HG03103 (cell line): ENCODE results near the gene CX3CL1.
"Not testable (repeated sequence)": the region's sequence is repeated elsewhere in the genome, so short reads cannot be mapped to it uniquely, and the experiment has no call there.

Experiments used
- ATAC-seq: cut with Tn5 transposase; IDR thresholded peaks from one replicate; pipeline ENCODE4 v1.9.1; 2021; ENCODE audit warnings: low read depth; ENCODE audit not compliant: unreplicated experiment

CX3CL1 gene

DNA sequence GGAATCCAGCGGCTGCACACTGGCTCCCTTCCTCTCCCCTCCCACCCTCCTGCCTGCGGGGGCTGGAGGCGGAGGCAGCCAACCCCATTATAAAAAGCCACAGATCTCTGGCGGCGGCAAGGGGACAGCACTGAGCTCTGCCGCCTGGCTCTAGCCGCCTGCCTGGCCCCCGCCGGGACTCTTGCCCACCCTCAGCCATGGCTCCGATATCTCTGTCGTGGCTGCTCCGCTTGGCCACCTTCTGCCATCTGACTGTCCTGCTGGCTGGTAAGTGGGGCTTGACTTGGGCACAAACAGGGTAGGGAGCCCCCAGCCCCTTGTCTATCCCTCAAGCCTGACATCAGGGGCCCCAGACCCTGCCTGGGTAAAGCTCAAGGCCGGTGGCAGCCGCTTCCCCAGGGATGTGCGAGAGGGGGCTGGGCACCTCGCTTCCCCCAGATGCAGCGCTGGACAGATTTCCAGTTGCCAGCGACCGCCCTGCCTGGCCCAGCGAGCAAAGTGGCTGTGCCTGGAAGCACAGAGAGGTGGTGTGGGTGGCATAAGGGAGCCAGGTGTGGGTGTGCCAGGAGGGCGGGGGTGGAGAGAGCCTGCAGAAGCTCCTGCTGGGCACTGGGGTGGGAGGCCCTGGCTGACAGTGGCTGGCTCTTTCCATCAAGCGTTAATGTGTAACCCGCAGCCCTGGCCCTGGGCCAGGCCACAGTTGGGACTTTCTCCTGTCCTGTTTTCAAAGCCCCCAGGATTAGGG, at the start of gene CX3CL1:
Gene CX3CL1, plus strand, starts transcription at position 119 of the 745 bp plus-strand sequence. Its CDS starts 79 bp downstream, at position 198.
- no peak for ATAC-seq

DNA sequence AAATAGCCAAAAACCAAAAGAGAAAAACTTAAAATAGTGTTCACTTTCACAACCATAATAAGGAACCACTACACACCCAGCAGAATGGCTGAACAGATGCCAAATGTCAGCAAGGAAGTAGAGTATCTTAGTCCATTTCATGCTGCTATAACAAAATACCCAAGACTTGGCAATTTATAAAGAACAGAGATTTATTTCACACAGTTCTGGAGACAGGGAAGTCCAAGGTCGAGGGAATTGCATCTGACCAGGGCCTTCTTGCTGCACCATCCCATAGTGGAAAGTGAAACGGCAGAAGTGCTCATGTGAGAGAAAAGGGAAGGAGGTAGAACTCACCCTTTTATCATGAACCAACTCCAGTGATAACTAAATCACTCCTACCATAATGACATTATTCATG, 47.5 kb upstream of the CX3CL1 start:
- no peak for ATAC-seq

DNA sequence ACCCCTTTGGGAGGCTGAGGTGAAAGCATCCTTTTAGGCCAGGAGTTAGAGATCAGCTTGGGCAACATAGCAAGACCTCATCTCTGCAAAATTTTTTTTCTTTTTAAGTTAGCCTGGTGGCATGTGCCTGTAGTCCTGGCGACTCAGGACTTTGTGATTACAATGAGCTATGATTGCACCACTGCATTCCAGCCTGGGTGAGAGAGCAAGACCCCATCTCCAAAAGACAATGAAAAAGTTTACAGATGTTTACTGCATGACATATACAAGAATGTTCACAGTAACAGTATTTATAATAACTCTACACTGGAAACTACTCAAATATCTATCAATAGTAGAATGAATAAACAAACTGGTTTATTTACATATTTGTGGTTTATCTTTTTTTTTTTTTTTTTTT, 46.8 kb upstream of the CX3CL1 start:
- no peak for ATAC-seq

DNA sequence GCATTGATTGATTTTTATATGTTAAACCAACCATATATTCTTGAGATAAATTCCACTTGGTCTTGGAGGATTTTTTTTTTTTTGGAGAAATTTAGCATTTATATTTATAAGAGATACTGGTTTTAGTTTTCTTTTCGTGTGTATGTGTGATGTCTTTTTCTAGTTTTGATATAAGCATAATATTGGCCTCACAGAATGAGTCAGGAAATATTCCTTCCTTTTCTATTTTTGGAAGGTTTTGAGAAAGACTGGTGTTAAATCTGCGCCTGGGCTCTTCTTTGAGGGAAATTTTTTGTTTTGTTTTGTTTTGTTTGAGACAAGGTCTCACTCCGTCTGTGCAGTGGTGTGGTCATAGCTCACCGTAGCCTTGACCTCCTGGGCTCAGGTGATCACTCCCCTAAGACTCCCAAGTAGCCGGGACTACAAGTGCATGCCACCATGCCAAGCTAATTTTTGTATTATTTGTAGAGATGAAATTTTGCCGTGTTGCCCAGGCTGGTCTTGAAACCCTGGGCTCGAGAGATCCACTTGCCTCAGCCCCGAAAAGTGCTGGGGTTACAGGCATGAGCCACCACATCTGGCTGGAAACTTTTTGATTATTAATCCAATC, 42.5 kb upstream of the CX3CL1 start:
- no peak for ATAC-seq

DNA sequence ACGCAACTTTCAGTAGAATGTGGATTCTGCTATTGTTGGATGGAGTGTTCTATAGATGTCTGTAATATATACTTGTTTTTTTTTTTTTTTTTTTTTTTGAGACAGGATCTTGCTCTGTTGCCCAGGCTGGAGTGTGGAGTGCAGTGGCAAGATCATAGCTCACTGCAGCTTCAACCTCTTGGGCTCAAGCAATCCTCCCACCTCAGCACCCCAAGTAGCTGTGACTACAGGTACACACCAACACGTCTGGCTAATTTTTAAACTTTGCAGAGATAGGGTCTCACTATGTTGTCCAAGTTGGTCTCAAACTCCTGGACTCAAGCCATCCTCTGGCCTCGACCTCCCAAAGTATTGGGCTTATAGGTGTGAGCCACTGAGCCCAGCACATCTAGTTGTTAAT, 40.9 kb upstream of the CX3CL1 start:
- no peak for ATAC-seq

DNA sequence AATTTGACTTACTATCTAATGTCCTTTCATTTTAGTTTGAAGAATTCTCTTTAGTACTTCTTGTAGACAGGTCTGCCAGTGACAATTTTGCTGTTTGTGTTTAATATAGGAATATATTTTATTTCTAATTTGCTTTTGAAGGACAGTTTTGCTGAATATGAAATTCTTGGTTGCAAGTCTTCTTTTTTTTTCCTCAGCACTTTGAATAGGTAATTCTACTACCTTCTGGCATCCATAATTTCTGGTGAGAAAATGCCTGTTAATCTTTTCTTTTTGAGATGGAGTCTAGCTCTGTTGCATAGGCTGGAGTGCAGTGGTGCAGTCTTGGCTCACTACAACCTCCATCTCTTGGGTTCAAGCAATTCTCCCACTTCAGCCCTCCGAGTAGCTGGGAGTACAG, 38.9 kb upstream of the CX3CL1 start:
- ATAC-seq, result no peak

DNA sequence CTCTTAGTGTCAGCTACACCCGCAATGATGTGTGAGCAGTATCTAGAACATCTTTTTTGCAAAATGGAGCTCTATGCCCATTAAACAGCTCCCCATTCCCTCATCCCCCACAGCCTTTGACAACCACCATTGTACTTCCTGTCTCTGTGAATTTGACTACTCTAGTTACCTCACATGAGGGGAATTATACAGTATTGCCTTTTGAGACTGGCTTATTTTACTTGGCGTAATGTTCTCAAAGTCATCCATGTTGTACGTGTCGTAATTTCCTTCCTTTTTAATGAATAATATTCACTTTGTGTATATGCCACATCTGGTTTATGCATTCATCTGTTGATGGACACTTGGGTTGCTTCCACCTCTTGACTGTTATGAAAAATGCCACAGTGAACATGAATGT, 36.9 kb upstream of the CX3CL1 start:
- no peak for ATAC-seq

DNA sequence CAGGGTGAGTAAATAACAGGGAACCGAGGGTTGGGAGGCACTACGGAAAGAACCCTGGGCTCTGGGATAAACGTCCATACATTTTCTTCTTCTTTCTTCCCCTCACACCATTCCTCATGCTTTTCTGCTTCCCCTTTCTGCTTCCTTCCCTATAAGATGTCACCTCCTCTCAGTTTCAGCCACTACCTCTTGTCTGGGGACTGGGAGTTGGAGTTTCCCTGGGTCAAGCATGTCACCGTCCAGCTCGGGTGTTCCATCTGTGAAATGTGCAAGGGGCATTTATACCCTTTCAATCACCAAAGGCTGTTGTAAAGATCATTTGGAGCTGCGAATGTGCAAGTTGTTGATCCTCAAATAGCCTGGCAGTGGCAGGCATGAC, 31.2 kb upstream of the CX3CL1 start:
- no peak for ATAC-seq

DNA sequence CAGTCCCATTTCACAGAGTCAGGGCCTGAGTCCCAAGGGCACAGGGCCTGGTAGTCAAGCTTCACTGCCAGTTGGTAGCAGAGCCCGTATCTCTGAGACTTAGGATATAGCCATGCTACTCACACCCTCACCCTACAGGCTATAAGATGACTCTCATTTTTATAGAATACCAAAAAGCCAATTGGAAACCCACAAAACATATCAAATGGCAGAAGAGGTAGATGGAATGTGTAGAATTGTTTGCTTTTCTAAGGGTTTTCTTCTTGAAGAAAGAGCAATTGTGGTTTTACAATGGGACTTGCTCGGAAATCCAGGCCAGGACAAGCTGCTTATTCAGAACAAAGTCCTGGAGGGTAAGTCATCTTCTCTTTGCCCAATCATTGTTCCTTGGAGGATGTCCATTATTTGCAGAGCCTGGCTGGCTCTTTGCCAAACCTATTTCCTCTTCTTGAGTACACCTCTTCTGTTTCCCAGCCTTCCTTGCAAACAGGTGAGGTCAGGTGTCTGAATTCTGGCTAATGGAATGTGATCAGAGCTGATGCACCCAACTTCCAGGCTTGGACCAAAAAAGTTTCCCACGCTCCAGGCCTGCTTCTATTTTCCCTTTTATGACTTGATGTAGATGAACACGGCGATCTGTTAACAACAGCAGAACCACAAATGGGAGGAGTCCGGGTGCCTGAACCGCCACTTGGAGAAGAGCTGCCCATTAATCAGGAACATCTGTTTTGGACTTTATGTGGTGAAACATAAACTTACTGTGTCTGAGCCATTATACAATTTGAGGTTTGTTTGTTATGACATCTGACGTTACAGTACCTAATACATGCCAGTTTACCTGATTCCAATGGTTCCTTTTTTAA, 30.6 kb upstream of the CX3CL1 start:
- ATAC-seq, result no peak

DNA sequence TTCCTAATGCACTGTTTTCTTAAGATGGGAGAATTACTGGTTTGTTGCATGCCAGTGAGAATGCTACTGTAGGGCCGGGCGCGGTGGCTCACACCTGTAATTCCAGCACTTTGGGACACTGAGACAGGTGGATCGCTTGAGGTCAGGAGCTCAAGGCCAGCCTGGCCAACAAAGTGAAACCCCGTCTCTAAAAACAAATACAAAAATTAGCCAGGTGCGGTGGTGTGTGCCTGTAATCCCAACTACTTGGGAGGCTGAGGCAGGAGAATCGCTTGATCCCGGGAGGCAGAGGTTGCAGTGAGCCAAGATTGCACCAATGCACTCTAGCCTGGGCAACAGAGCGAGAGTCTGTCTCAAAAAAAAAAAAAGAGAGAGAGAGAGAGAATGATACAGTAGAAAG, 29.7 kb upstream of the CX3CL1 start:
- ATAC-seq, result not testable (repeated sequence)

DNA sequence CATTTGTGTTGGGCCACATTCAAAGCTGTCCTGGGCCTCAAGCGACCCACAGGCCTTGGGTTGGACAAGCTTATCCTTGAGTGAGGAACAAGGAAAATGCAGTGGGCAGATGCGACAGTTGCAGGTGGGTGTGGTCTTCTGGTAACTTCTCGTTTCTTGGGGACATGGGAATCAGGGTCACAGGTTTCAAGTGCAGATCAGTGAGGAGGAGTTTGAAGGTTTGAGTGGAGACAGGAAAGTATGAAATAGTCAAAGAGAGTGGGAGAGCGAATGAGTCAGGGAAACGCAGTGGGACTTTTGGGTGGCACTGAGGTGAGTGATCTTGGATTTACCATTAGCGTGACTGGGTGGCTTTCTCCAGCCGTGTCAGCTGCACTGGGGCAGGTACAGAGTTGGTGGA, 29.1 kb upstream of the CX3CL1 start:
- ATAC-seq, result no peak

DNA sequence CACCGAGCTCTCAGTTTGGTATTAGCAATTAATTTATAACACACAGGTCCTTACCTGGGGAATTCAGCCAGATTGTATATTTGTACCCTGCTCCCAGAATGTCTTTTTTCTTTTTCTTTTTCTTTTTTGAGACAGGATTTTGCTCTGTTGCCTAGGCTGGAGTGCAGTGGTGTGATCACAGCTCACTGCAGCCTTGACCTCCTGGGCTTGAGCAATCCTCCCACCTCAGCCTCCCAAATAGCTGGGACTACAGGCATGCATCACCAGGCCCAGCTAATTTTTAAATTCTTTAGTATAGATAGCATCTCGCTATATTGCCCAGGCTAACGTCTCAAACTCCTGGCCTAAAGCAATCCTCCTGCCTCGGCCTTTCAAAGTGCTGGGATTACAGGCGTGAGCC, 28.2 kb upstream of the CX3CL1 start:
- ATAC-seq, result not testable (repeated sequence)

DNA sequence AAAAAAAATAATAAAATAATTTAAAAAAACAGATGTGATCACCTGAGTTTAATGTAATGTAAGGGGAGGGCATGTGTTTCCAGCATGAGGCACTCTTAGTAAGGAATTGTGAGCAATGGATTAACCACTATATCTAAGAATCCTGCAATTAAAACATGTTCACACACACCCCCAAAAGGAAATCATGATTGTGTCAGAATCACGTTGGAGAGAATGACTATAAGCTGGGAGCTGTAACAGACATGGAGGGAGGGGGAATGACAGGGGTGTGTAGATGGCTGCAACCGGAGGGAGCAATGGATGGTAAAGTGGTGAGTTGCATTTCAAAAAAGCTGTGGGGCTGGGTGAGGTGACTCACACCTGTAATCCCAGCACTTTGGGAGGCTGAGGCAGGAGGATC, 27.3 kb upstream of the CX3CL1 start:
- ATAC-seq, result no peak

DNA sequence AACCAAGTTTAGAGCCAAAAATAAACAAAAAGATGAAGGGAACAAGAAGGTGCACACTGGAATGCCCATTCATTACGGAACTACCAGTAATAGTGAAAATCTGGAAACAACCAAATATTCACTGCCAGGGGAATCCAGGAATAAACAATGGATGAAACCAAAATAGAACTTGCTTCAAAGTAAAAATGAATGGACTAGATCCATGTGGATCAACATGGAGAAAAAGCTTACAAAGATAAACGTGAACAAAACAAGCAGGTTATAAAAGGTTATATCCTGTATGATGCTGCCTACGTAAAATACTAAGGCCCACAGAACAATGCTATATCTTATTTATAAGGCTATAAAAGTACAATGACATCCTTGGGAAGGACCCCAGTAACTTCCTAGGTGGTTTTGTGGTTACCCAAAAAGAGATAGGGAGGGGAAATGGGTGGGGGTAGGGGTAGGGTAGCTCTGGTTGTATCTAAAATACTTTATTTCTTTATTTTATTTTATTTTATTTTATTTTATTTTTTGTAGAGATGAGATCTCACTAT, 26.6 kb upstream of the CX3CL1 start:
- no peak for ATAC-seq

DNA sequence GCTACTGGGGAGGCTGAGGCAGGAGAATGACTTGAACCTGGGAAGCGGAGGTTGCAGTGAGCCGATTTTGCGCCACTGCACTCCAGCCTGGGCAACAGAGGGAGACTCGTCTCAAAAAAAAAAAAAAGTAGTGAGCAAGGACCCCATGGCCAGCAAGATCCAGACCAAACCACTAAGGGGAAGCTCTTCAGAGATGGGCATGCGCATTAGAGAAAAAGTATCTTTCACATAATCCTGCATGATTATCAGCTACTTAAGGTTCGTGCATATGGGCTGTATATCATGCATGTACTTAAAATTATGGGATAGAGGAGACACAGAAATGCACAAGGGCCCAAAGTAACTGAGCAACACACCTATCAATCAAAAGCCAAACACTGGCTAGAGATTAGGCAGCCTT, 24.4 kb upstream of the CX3CL1 start:
- ATAC-seq, result no peak

DNA sequence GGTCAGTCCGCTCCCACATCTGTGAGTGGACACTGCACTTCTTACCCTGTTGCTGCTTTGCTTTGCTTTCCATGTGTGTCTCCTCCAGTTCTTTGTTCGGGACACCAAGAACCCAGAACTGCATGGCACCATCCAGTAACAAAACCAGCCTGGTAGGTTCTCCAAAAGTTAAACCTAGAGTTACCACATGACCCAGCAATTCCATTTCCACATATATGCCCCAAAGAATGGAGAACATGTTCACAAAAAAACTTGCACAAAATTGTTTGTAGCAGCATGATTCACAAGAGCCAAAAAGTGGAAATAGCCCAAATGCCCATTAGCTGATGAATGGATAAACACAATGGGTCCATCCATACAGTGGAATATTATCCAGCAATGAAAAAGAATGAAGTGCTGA, 24.0 kb upstream of the CX3CL1 start:
- no peak for ATAC-seq

DNA sequence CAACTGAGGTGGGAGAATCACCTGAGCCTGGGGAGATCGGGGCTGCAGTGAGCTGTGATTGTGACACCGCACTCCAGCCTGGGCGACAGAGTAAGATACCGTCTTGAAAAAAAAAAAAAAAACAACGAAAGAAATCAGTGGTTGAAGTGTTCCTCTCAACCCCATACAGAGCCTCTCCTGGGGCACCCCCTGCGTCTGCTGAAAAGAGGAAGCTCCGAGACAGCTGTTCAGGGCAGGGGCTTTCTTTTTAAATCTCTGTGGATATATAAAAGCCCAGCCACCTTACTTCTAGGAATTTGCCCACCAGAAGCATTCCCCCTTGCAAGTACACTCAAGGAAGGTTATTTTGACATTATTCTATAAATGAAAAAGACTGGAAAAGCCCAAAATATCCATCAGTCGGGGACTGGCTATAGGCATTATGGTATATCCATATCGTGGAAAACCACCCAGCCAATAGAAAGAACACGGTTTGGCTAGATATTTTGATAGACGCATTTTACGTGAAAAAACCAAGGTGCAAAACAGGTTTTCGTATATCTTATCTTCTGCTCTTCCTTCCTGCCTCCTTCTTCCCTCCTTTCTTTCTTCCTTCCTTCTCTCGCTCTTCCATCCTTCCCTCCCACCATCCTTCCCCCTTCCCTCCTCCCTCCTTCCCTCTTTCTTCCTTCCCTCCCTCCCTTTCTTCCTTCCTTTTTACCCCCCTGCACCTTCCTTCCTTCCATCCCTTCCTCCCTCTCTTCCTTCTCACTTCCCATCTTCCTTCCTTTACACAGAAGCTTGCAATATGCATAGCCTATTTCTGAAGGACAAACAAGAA, 22.9 kb upstream of the CX3CL1 start:
- peak; percentile 80 for ATAC-seq

DNA sequence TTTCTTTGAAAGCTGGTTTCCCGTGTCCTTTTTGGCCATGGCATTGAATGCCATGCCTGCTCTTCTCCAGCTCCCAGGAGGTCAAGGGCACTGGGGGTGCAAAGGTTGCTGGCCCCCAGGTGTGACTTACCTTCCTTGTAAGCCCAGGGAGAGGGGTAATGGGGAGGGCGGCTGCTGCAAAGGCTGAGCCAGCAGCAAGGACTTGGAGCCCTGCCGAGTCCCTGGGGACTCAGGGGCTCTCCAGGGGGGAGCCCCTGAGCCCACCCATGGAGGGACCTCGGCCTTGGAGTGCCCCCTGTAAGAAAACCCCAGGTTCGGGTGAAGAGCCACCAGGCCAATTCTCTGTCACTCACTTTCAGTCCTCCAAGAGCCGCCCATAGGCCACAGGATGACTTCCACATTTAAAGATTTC, 19.6 kb upstream of the CX3CL1 start:
- ATAC-seq, result no peak

DNA sequence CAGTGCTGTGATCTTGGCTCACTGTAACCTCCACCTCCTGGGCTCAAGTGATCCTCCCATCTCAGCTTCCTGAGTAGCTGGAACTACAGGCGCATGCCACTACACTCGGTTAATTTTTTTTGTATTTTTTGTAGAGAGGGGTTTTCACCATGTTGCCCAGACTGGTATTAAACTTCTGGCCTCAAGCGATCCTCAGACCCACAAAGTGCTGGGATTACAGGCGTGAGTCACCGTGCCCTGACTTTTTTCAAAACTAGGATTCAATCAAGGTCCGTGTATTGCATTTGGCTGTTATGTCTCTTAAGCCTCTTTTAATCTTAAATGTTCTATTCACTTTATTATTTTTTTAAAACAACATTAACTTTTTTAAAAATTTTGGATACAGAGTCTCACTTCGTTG, 18.0 kb upstream of the CX3CL1 start:
- no peak for ATAC-seq

DNA sequence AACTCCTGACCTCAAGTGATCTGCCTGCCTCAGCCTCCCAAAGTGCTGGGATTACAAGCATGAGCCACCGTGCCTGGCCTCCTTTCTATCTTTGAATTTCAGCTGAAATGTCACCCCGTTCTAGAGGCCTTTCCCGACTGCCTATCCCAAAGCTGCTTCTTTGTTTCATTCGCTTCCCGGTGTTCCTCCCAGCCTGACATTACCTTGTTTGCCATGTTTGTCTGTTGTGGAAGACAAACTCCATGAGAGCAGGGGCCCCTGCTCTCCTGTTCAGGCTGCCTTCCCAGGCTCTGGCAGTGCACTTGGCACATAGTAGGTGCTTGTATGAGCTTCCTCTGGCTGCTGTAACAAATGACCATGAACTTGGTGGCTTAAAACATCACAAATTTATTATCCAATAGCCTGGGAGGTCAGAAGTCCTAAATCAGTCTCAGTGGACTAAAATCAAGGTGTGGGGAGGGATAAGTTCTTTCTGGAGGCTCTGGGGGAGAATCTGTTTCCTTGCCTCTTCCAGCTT, 16.3 kb upstream of the CX3CL1 start:
- ATAC-seq, result no peak
